H9 (cell line): Measurements from ENCODE around the gene NADK. TPM values are rescaled to one million over a fixed set of nuclear protein-coding genes. Genes with fewer than 3 reads are reported as not detected.

ENCODE experiments used
- DNase-seq: peaks from one replicate; pipeline ENCODE4 v3.0.0-alpha.2; 2017
- H2AFZ ChIP-seq: one replicate; pipeline ENCODE4 v1.6.1; 2013; ENCODE audit warnings: mild to moderate bottlenecking, low read length, control low read depth, moderate library complexity
- H2AK5ac ChIP-seq: 2 replicates; pipeline ENCODE4 v1.6.1; 2013; ENCODE audit warnings: low read length, control low read depth, mixed read lengths; ENCODE audit not compliant: insufficient read length
- H2BK120ac ChIP-seq: one replicate; pipeline ENCODE4 v1.6.1; 2013; ENCODE audit warnings: low read depth, mild to moderate bottlenecking, low read length, control low read depth, inconsistent platforms; ENCODE audit not compliant: poor library complexity, severe bottlenecking
- H2BK12ac ChIP-seq: 2 replicates; pipeline ENCODE4 v1.6.1; 2013; ENCODE audit warnings: low read length, control low read depth, mixed read lengths, low read depth; ENCODE audit not compliant: insufficient read length
- H2BK15ac ChIP-seq: 2 replicates; pipeline ENCODE4 v1.6.1; 2013; ENCODE audit warnings: low read depth, low read length, control low read depth
- H2BK20ac ChIP-seq: one replicate; pipeline ENCODE4 v1.6.1; 2013; ENCODE audit warnings: low read depth, mild to moderate bottlenecking, low read length, control low read depth, inconsistent platforms; ENCODE audit not compliant: poor library complexity, severe bottlenecking
- H2BK5ac ChIP-seq: 2 replicates; pipeline ENCODE4 v1.6.1; 2013; ENCODE audit warnings: low read length, control low read depth, mixed read lengths; ENCODE audit not compliant: insufficient read length
- H3K14ac ChIP-seq: 2 replicates; pipeline ENCODE4 v1.6.1; 2013; ENCODE audit warnings: low read length, control low read depth; ENCODE audit not compliant: insufficient read depth
- H3K18ac ChIP-seq: 2 replicates; pipeline ENCODE4 v1.6.1; 2013; ENCODE audit warnings: low read depth, mild to moderate bottlenecking, mixed read lengths, low read length, control low read depth; ENCODE audit not compliant: insufficient read length
- H3K23ac ChIP-seq: 2 replicates; pipeline ENCODE4 v1.6.1; 2013; ENCODE audit warnings: low read length, control low read depth, mixed read lengths, low read depth; ENCODE audit not compliant: insufficient read length
- H3K23me2 ChIP-seq: 2 replicates; pipeline ENCODE4 v1.6.1; 2013; ENCODE audit warnings: low read depth, mild to moderate bottlenecking, mixed read lengths, low read length, control low read depth; ENCODE audit not compliant: insufficient read length, poor library complexity, severe bottlenecking
- H3K27ac ChIP-seq: 2 replicates; pipeline ENCODE4 v1.5.1; 2013; ENCODE audit warnings: low read length, control low read depth, mixed read lengths, low read depth; ENCODE audit not compliant: insufficient read length
- H3K27me3 ChIP-seq: 2 replicates; pipeline ENCODE4 v1.6.1; 2013; ENCODE audit warnings: low read length, control low read depth, inconsistent platforms; ENCODE audit not compliant: insufficient read depth
- H3K4ac ChIP-seq: 2 replicates; pipeline ENCODE4 v1.6.1; 2013; ENCODE audit warnings: low read depth, mild to moderate bottlenecking, control low read depth, inconsistent platforms, low read length, moderate library complexity
- H3K4me1 ChIP-seq: 2 replicates; pipeline ENCODE4 v1.6.1; 2013; ENCODE audit warnings: low read length, control low read depth, inconsistent platforms; ENCODE audit not compliant: insufficient read depth
- H3K4me2 ChIP-seq: 2 replicates; pipeline ENCODE4 v1.6.1; 2013; ENCODE audit warnings: low read length, control low read depth, mixed read lengths; ENCODE audit not compliant: insufficient read length, insufficient read depth
- H3K56ac ChIP-seq: 2 replicates; pipeline ENCODE4 v1.6.1; 2013; ENCODE audit warnings: low read depth, mild to moderate bottlenecking, mixed read lengths, low read length, control low read depth; ENCODE audit not compliant: insufficient read length
- H3K79me1 ChIP-seq: 2 replicates; pipeline ENCODE4 v1.6.1; 2013; ENCODE audit warnings: low read depth, mild to moderate bottlenecking, moderate library complexity, low read length, control low read depth, inconsistent platforms; ENCODE audit not compliant: insufficient read depth, poor library complexity, severe bottlenecking
- H3K79me2 ChIP-seq: 2 replicates; pipeline ENCODE4 v1.6.1; 2013; ENCODE audit warnings: low read length, control low read depth, inconsistent platforms; ENCODE audit not compliant: insufficient read depth
- H3K9ac ChIP-seq: 2 replicates; pipeline ENCODE4 v1.6.1; 2013; ENCODE audit warnings: low read length, control low read depth, mixed read lengths; ENCODE audit not compliant: insufficient read length; ENCODE audit errors: extremely low read depth
- H3K9me3 ChIP-seq: one replicate; pipeline ENCODE4 v1.6.1; 2013; ENCODE audit warnings: low read depth, low read length, inconsistent platforms; ENCODE audit not compliant: control insufficient read depth
- H3T11ph ChIP-seq: one replicate; pipeline ENCODE4 v1.6.1; 2013; ENCODE audit warnings: mild to moderate bottlenecking, low read length, control low read depth, inconsistent platforms
- H4K20me1 ChIP-seq: one replicate; pipeline ENCODE4 v1.6.1; 2013; ENCODE audit not compliant: control insufficient read depth, insufficient read length, insufficient read depth
- H4K5ac ChIP-seq: 2 replicates; pipeline ENCODE4 v1.6.1; 2013; ENCODE audit warnings: low read depth, mild to moderate bottlenecking, mixed read lengths, low read length, control low read depth; ENCODE audit not compliant: insufficient read length
- H4K8ac ChIP-seq: replicated peaks from 2 replicates; pipeline ENCODE4 v1.6.1; 2013; ENCODE audit warnings: low read length, control low read depth, mixed read lengths, low read depth; ENCODE audit not compliant: insufficient read length
- H4K91ac ChIP-seq: 2 replicates; pipeline ENCODE4 v1.6.1; 2013; ENCODE audit warnings: low read depth, mild to moderate bottlenecking, moderate library complexity, mixed read lengths, low read length, control low read depth; ENCODE audit not compliant: insufficient read length
- H3K27ac Mint-ChIP-seq, 3 experiments: 2 replicates in 2 of 3; 3 replicates in 1 of 3; pipeline ENCODE4 v1.8.0; 2020 to 2021; ENCODE audit warnings: mixed read lengths in 3 of 3, mild to moderate bottlenecking in 1 of 3, moderate library complexity in 1 of 3
- H3K27me3 Mint-ChIP-seq: 2 replicates; pipeline ENCODE4 v1.8.0; 2021; ENCODE audit warnings: low read depth, mild to moderate bottlenecking, moderate library complexity, mixed read lengths
- H3K36me3 Mint-ChIP-seq, 3 experiments: 2 replicates in 2 of 3; 3 replicates in 1 of 3; pipeline ENCODE4 v1.8.0; 2020 to 2021; ENCODE audit warnings: low read depth in 3 of 3, mixed read lengths in 3 of 3; ENCODE audit not compliant: insufficient read depth in 1 of 3
- H3K4me1 Mint-ChIP-seq, 2 experiments: 2 replicates each; pipeline ENCODE4 v1.8.0; 2020; ENCODE audit warnings: mixed read lengths in 2 of 2
- H3K4me3 Mint-ChIP-seq, 2 experiments: 2 replicates in 1 of 2; 3 replicates in 1 of 2; pipeline ENCODE4 v1.8.0; 2020 to 2021; ENCODE audit warnings: mild to moderate bottlenecking in 2 of 2, mixed read lengths in 2 of 2, moderate library complexity in 1 of 2
- H3K9me3 Mint-ChIP-seq, 2 experiments: 2 replicates in 1 of 2; 3 replicates in 1 of 2; pipeline ENCODE4 v1.8.0; 2020; ENCODE audit warnings: mild to moderate bottlenecking in 2 of 2, mixed read lengths in 2 of 2, moderate library complexity in 1 of 2
- WGBS: extraction: QIAGEN DNeasy Blood & Tissue Kit; methylation state at CpG from one replicate; pipeline ENCODE4 v1.1.7; 2013; ENCODE audit warnings: missing lambda C conversion rate, low lambda C conversion rate, mixed read lengths; ENCODE audit not compliant: insufficient read length; ENCODE audit errors: extremely low coverage; 5-methylcytosine and 5-hydroxymethylcytosine counted together
- long read RNA-seq: library from polyadenylated mRNA; unstranded; transcript quantifications from one replicate; pipeline ENCODE4 v2.0.0, GENCODE V29; 2020
- total RNA-seq: library from RNA; stranded (reverse); gene quantifications from 2 replicates; pipeline ENCODE4 v1.2.1, GENCODE V29; 2021
- TF ChIP-seq, protein P1 (sequence below): fragments of 200-600 bp; sonication (generic); conservative IDR thresholded peaks from 3 replicates; pipeline ENCODE4 v1.8.0; 2021; ENCODE audit warnings: antibody characterized with exemption, mild to moderate bottlenecking

Gene NADK, protein sequence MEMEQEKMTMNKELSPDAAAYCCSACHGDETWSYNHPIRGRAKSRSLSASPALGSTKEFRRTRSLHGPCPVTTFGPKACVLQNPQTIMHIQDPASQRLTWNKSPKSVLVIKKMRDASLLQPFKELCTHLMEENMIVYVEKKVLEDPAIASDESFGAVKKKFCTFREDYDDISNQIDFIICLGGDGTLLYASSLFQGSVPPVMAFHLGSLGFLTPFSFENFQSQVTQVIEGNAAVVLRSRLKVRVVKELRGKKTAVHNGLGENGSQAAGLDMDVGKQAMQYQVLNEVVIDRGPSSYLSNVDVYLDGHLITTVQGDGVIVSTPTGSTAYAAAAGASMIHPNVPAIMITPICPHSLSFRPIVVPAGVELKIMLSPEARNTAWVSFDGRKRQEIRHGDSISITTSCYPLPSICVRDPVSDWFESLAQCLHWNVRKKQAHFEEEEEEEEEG
- total RNA-seq: 104 and 105 TPM in 2 replicates
- long read RNA-seq, transcript NADK-202 (12 exons, 3,098 nt): major isoform, 10 of 213 reads
- long read RNA-seq, partial matches to known transcripts: 16 of 213 reads
- long read RNA-seq, other reads (novel, unspliced or antisense): 182 of 213 reads

DNA sequence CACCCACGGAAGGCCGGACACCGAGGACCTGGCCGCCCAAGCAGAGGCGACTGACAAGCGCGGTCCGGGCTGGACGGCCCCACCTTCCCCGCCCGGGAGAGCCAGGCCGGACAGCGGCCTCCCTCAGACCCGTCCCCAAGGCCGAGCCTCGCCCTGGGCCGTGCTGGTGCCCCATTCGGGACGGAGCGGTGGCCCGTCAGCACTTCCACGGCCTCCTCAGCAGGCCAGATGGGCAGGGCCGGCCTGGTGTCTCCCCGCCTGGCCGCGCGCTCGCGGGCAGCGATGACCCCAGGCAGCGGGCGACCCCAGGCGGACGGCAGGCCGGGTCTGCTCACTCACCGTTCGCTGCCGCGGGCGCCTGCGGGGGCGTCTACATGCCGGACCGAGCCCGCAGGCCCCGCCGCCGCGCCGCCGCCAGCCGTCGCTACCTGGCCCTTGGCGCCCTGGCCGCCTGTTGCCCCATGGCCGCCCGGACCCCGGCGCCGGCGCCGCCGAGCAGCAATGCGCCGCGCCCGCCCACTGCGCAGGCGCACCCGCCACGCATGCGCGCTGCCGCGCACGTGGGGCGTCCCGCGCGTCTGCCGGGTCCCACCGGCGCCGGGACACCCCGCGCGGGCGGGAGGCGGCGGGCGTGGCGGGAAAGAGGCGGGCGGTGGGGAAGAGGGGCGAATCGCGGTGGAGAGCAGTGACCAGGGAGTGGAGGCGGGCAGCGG lies at the start of gene NADK:
Gene NADK, minus strand, starts transcription at position 521 of the 713 bp plus-strand sequence. CDS start 13,064 bp downstream, outside the sequence.
- no CpG with 5 or more reads among the region's 99 CpGs for WGBS
- H3K79me1 ChIP-seq: no peaks in the 10 kb centered on the region
- H3K27ac Mint-ChIP-seq: peak within 1 kb of the TSS; percentile 95 to 99 (median 98); a peak in 6 of 7 replicates
- peaks cover 24% of the 10 kb centered on the region for H3K23me2 ChIP-seq
- no peaks in the 10 kb centered on the region for H3K9me3 ChIP-seq
- H2BK120ac ChIP-seq: no peak within 1 kb of the TSS
- no peak within 1 kb of the TSS for H3T11ph ChIP-seq
- H2BK20ac ChIP-seq: no peak within 1 kb of the TSS
- peak within 1 kb of the TSS; percentile 73 for H3K27ac ChIP-seq
- H2BK12ac ChIP-seq: no peak within 1 kb of the TSS
- H3K4me2 ChIP-seq: peak within 1 kb of the TSS; percentile 85
- no peaks in the 10 kb centered on the region; the same call in 1 of the 2 replicates for H3K27me3 Mint-ChIP-seq
- no peak within 1 kb of the TSS for H2AFZ ChIP-seq
- no peak within 1 kb of the TSS for H4K8ac ChIP-seq
- H3K56ac ChIP-seq: no peak within 1 kb of the TSS
- H3K9ac ChIP-seq: peak within 1 kb of the TSS; percentile 55
- no peak within 1 kb of the TSS for H2BK5ac ChIP-seq
- TF ChIP-seq, protein P1, sequence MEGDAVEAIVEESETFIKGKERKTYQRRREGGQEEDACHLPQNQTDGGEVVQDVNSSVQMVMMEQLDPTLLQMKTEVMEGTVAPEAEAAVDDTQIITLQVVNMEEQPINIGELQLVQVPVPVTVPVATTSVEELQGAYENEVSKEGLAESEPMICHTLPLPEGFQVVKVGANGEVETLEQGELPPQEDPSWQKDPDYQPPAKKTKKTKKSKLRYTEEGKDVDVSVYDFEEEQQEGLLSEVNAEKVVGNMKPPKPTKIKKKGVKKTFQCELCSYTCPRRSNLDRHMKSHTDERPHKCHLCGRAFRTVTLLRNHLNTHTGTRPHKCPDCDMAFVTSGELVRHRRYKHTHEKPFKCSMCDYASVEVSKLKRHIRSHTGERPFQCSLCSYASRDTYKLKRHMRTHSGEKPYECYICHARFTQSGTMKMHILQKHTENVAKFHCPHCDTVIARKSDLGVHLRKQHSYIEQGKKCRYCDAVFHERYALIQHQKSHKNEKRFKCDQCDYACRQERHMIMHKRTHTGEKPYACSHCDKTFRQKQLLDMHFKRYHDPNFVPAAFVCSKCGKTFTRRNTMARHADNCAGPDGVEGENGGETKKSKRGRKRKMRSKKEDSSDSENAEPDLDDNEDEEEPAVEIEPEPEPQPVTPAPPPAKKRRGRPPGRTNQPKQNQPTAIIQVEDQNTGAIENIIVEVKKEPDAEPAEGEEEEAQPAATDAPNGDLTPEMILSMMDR: no peak
- no peak within 1 kb of the TSS for H4K5ac ChIP-seq
- no peak within 1 kb of the TSS for H3K4ac ChIP-seq
- peak within 1 kb of the TSS; percentile 89 for H3K14ac ChIP-seq
- peaks cover 19% of the 10 kb centered on the region for H3K79me2 ChIP-seq
- no peak within 1 kb of the TSS for H3K23ac ChIP-seq
- peaks cover 18% of the 10 kb centered on the region for H3K4me1 ChIP-seq
- no peak for DNase-seq
- no peak within 1 kb of the TSS for H2AK5ac ChIP-seq
- H3K36me3 Mint-ChIP-seq: peaks cover 10 to 24% (median 11%) of the 10 kb centered on the region in 3 experiments; a peak in 5 of 7 replicates
- H4K20me1 ChIP-seq: no peaks in the 10 kb centered on the region
- no peak within 1 kb of the TSS for H4K91ac ChIP-seq
- peak within 1 kb of the TSS; percentile 81 to 87 for H3K4me3 Mint-ChIP-seq
- no peaks in the 10 kb centered on the region for H3K9me3 Mint-ChIP-seq
- H3K18ac ChIP-seq: peak within 1 kb of the TSS; percentile 86
- H3K4me1 Mint-ChIP-seq: peaks cover 45 to 58% of the 10 kb centered on the region in 2 experiments
- H2BK15ac ChIP-seq: no peak within 1 kb of the TSS
- no peaks in the 10 kb centered on the region for H3K27me3 ChIP-seq
